OCI-LY1 (cell line): ENCODE measurements around the gene TACSTD2.
"Not testable (repeated sequence)": the region's sequence is repeated elsewhere in the genome, so short reads cannot be mapped to it uniquely, and the experiment has no call there.

Source experiments
- H2AFZ ChIP-seq: fragments of 200-600 bp; sonication (generic), shearing (Covaris generic); 2 replicates; pipeline ENCODE4 v1.6.0; 2014; ENCODE audit warnings: antibody characterized with exemption, mild to moderate bottlenecking, low read length
- H3F3A ChIP-seq: fragments of 200-600 bp; sonication (generic), shearing (Covaris generic); 2 replicates; pipeline ENCODE4 v1.6.0; 2014; ENCODE audit warnings: mild to moderate bottlenecking, antibody characterized with exemption, low read length, moderate library complexity; ENCODE audit not compliant: insufficient read depth
- H3K27ac ChIP-seq: fragments of 200-600 bp; sonication (generic); 2 replicates; pipeline ENCODE4 v1.5.1; 2014; ENCODE audit warnings: low read length, mixed run types, mild to moderate bottlenecking, low read depth; ENCODE audit not compliant: poor library complexity, severe bottlenecking
- H3K27me3 ChIP-seq: fragments of 200-600 bp; sonication (generic); 2 replicates; pipeline ENCODE4 v1.6.0; 2014; ENCODE audit warnings: antibody characterized with exemption, mild to moderate bottlenecking, low read length, moderate library complexity; ENCODE audit not compliant: insufficient read depth
- H3K36me3 ChIP-seq: fragments of 200-600 bp; sonication (generic); 2 replicates; pipeline ENCODE4 v1.6.1; 2014; ENCODE audit warnings: mild to moderate bottlenecking, antibody characterized with exemption, low read length, moderate library complexity, mixed read lengths; ENCODE audit not compliant: insufficient read depth
- H3K4me1 ChIP-seq: fragments of 200-600 bp; sonication (generic); 2 replicates; pipeline ENCODE4 v1.5.1; 2014; ENCODE audit warnings: mild to moderate bottlenecking, low read length, moderate library complexity; ENCODE audit not compliant: insufficient read depth, severe bottlenecking
- H3K4me2 ChIP-seq: fragments of 200-600 bp; sonication (generic), shearing (Covaris generic); 2 replicates; pipeline ENCODE4 v1.6.1; 2014; ENCODE audit warnings: low read length
- H3K4me3 ChIP-seq: fragments of 200-600 bp; sonication (generic); 2 replicates; pipeline ENCODE4 v1.5.1; 2014; ENCODE audit warnings: low read length, low read depth, mild to moderate bottlenecking, mixed read lengths; ENCODE audit not compliant: poor library complexity, severe bottlenecking
- H3K79me2 ChIP-seq: fragments of 200-600 bp; shearing (Covaris generic); 2 replicates; pipeline ENCODE4 v1.6.1; 2016; ENCODE audit warnings: mixed run types, low read length, mixed read lengths; ENCODE audit not compliant: insufficient read depth
- H3K9ac ChIP-seq: fragments of 200-600 bp; sonication (generic), shearing (Covaris generic); 2 replicates; pipeline ENCODE4 v1.6.1; 2014; ENCODE audit warnings: mild to moderate bottlenecking, low read length, mixed read lengths
- H3K9me2 ChIP-seq: fragments of 200-600 bp; sonication (generic), shearing (Covaris generic); 2 replicates; pipeline ENCODE4 v1.6.1; 2014; ENCODE audit warnings: low read depth, mild to moderate bottlenecking, low read length, mixed read lengths
- H3K9me3 ChIP-seq: fragments of 200-600 bp; shearing (Covaris generic); 2 replicates; pipeline ENCODE4 v1.6.1; 2014; ENCODE audit warnings: low read length, mixed read lengths
- H4K20me1 ChIP-seq: fragments of 200-600 bp; sonication (generic), shearing (Covaris generic); 2 replicates; pipeline ENCODE4 v1.6.0; 2016; ENCODE audit warnings: mild to moderate bottlenecking, low read length; ENCODE audit not compliant: insufficient read depth
- CTCF ChIP-seq: fragments of 200-600 bp; sonication (generic), shearing (Covaris generic); IDR thresholded peaks from 2 replicates; pipeline ENCODE4 v1.5.1; 2017; ENCODE audit warnings: mild to moderate bottlenecking, antibody characterized with exemption, low read length, moderate library complexity, mixed read lengths
- EZH2 ChIP-seq: fragments of 200-600 bp; sonication (generic), shearing (Covaris generic); IDR thresholded peaks from 2 replicates; pipeline ENCODE4 v1.8.0; 2017; ENCODE audit warnings: borderline replicate concordance, mixed run types, mild to moderate bottlenecking, antibody characterized with exemption, low read length, moderate library complexity, mixed read lengths

TACSTD2 gene

GRCh38 chr1:58561633-58562032, 15.4 kb downstream of the TACSTD2 start:
- Histone ChIP-seq H3K9ac (no peak overlapping the region), H3K9me3 (no peaks in the 10 kb centered on the region), H3K4me2 (no peak overlapping the region), H3K27me3 (no peaks in the 10 kb centered on the region), H3K36me3 (no peaks in the 10 kb centered on the region), H4K20me1 (no peaks in the 10 kb centered on the region), H2AFZ (no peak overlapping the region), H3K79me2 (no peaks in the 10 kb centered on the region), H3K9me2 (no peaks in the 10 kb centered on the region), H3K4me3 (no peak overlapping the region), H3K27ac (no peak overlapping the region), H3F3A (no peaks in the 10 kb centered on the region), H3K4me1 (no peaks in the 10 kb centered on the region)
- TF ChIP-seq EZH2 (no peak), CTCF (no peak)

- no peaks in the 10 kb centered on the region for H3K4me1 ChIP-seq
- H2AFZ ChIP-seq = no peak overlapping the region
- H3K27ac ChIP-seq = no peak overlapping the region
- H4K20me1 ChIP-seq = no peaks in the 10 kb centered on the region
- H3K9me3 ChIP-seq = no peaks in the 10 kb centered on the region
- no peak overlapping the region for H3K4me3 ChIP-seq
- H3K27me3 ChIP-seq = 0 out of 2 replicates have a peak, but pooled peaks cover 4% of the 10 kb centered on the region
- TF ChIP-seq CTCF = no peak
- TF ChIP-seq EZH2 = no peak
- no peaks in the 10 kb centered on the region for H3K36me3 ChIP-seq
- H3K4me2 ChIP-seq = no peak overlapping the region
- no peak overlapping the region for H3K9ac ChIP-seq
- H3K79me2 ChIP-seq = no peaks in the 10 kb centered on the region
- H3F3A ChIP-seq = no peaks in the 10 kb centered on the region
- no peaks in the 10 kb centered on the region for H3K9me2 ChIP-seq
Observed at GRCh38 chr1:58555393-58555792, 21.7 kb downstream of the TACSTD2 start.

GRCh38 chr1:58551186-58552140, 25.6 kb downstream of the TACSTD2 start:
- H3K79me2 ChIP-seq = no peaks in the 10 kb centered on the region
- H3F3A ChIP-seq = no peaks in the 10 kb centered on the region
- no peaks in the 10 kb centered on the region for H4K20me1 ChIP-seq
- H3K4me1 ChIP-seq = peaks cover 6% of the 10 kb centered on the region
- H3K9ac ChIP-seq = no peak overlapping the region
- no peak overlapping the region for H3K4me2 ChIP-seq
- H3K9me3 ChIP-seq = no peaks in the 10 kb centered on the region
- H3K27me3 ChIP-seq = peaks cover 9% of the 10 kb centered on the region
- H3K27ac ChIP-seq = no peak overlapping the region
- H3K9me2 ChIP-seq = no peaks in the 10 kb centered on the region
- H3K4me3 ChIP-seq = no peak overlapping the region
- H2AFZ ChIP-seq = no peak overlapping the region
- TF ChIP-seq EZH2 = no peak
- no peak for TF ChIP-seq CTCF
- no peaks in the 10 kb centered on the region for H3K36me3 ChIP-seq

GRCh38 chr1:58549291-58549690, 27.8 kb downstream of the TACSTD2 start:
- H3K4me2 ChIP-seq, H3F3A ChIP-seq, H3K27me3 ChIP-seq, H3K9me3 ChIP-seq, H3K27ac ChIP-seq, H3K79me2 ChIP-seq, H3K4me3 ChIP-seq, H4K20me1 ChIP-seq, H3K9ac ChIP-seq, H2AFZ ChIP-seq, H3K9me2 ChIP-seq, H3K36me3 ChIP-seq: not testable (repeated sequence)
- peaks cover 17% of the 10 kb centered on the region for H3K4me1 ChIP-seq
